ENCODE results near the gene CDH22.

Gene CDH22

GRCh38 chr20:46160661-46161060, 147.6 kb downstream of the CDH22 start:
- no peak for DNase-seq (ENCODE audit: low read depth)
- no peak overlapping the region for H3K4me3 ChIP-seq (ENCODE audit: low read depth, low read length)

GRCh38 chr20:46159101-46159897, 149.0 kb downstream of the CDH22 start:
- DNase-seq (ENCODE audit: low read depth): no peak

GRCh38 chr20:46158476-46158987, 149.8 kb downstream of the CDH22 start:
- H3K4me3 ChIP-seq (ENCODE audit: low read depth, low read length): no peak overlapping the region
- no peak for DNase-seq (ENCODE audit: low read depth)

More at GRCh38 chr20:46159101-46159897, 149.0 kb downstream of the CDH22 start:
- no peak overlapping the region for H3K4me3 ChIP-seq (ENCODE audit: low read depth, low read length)

GRCh38 chr20:46157625-46158024, 150.7 kb downstream of the CDH22 start:
- no peak overlapping the region for H3K4me3 ChIP-seq (ENCODE audit: low read depth, low read length)

GRCh38 chr20:46157076-46157592, 151.2 kb downstream of the CDH22 start:
- H3K4me3 ChIP-seq (ENCODE audit: low read depth, low read length): no peak overlapping the region
- no peak for DNase-seq (ENCODE audit: low read depth)

More at GRCh38 chr20:46157625-46158024, 150.7 kb downstream of the CDH22 start:
- no peak for DNase-seq (ENCODE audit: low read depth)

GRCh38 chr20:46156065-46156464, 152.2 kb downstream of the CDH22 start:
- DNase-seq (ENCODE audit: low read depth): no peak
- no peak overlapping the region for H3K4me3 ChIP-seq (ENCODE audit: low read depth, low read length)

GRCh38 chr20:46154796-46155195, 153.5 kb downstream of the CDH22 start:
- H3K4me3 ChIP-seq (ENCODE audit: low read depth, low read length): no peak overlapping the region
- DNase-seq (ENCODE audit: low read depth): no peak

GRCh38 chr20:46154305-46154704, 154.0 kb downstream of the CDH22 start:
- no peak for DNase-seq (ENCODE audit: low read depth)
- H3K4me3 ChIP-seq (ENCODE audit: low read depth, low read length): no peak overlapping the region

- no peak overlapping the region for H3K4me3 ChIP-seq (ENCODE audit: low read depth, low read length)
- DNase-seq (ENCODE audit: low read depth): no peak
Measured at GRCh38 chr20:46152824-46153586, 155.3 kb downstream of the CDH22 start.

- no peak overlapping the region for H3K4me3 ChIP-seq (ENCODE audit: low read depth, low read length)
- no peak for DNase-seq (ENCODE audit: low read depth)
Measured at GRCh38 chr20:46151936-46152335, 156.4 kb downstream of the CDH22 start.

GRCh38 chr20:46150943-46151342, 157.4 kb downstream of the CDH22 start:
- no peak for DNase-seq (ENCODE audit: low read depth)

GRCh38 chr20:46148313-46149208, 159.7 kb downstream of the CDH22 start:
- H3K4me3 ChIP-seq (ENCODE audit: low read depth, low read length): no peak overlapping the region
- no peak for DNase-seq (ENCODE audit: low read depth)

More at GRCh38 chr20:46150943-46151342, 157.4 kb downstream of the CDH22 start:
- H3K4me3 ChIP-seq (ENCODE audit: low read depth, low read length): no peak overlapping the region

GRCh38 chr20:46145713-46146112, 162.6 kb downstream of the CDH22 start:
- no peak overlapping the region for H3K4me3 ChIP-seq (ENCODE audit: low read depth, low read length)
- DNase-seq (ENCODE audit: low read depth): no peak

- DNase-seq (ENCODE audit: low read depth): no peak
Measured at GRCh38 chr20:46144432-46145025, 163.8 kb downstream of the CDH22 start.

GRCh38 chr20:46142124-46142523, 166.2 kb downstream of the CDH22 start:
- no peak for DNase-seq (ENCODE audit: low read depth)
- H3K4me3 ChIP-seq (ENCODE audit: low read depth, low read length): no peak overlapping the region

More at GRCh38 chr20:46144432-46145025, 163.8 kb downstream of the CDH22 start:
- no peak overlapping the region for H3K4me3 ChIP-seq (ENCODE audit: low read depth, low read length)

GRCh38 chr20:46139908-46140482, 168.3 kb downstream of the CDH22 start:
- DNase-seq (ENCODE audit: low read depth): no peak
- H3K4me3 ChIP-seq (ENCODE audit: low read depth, low read length): no peak overlapping the region

GRCh38 chr20:46139266-46139889, 168.9 kb downstream of the CDH22 start:
- no peak for DNase-seq (ENCODE audit: low read depth)
- no peak overlapping the region for H3K4me3 ChIP-seq (ENCODE audit: low read depth, low read length)

- DNase-seq (ENCODE audit: low read depth): no peak
Measured at GRCh38 chr20:46137816-46138215, 170.5 kb downstream of the CDH22 start.

More at GRCh38 chr20:46137816-46138215, 170.5 kb downstream of the CDH22 start:
- H3K4me3 ChIP-seq (ENCODE audit: low read depth, low read length): no peak overlapping the region

Data from skeletal muscle cell (primary cell).